DND-41 (cell line): ENCODE data around the gene RNF186.

Experiments
- ATAC-seq: fragments of 200-7000 bp; cut with Tn5 transposase; 3 replicates; pipeline ENCODE4 v1.9.1; 2021; ENCODE audit warnings: low read depth; ENCODE audit not compliant: insufficient read depth
- DNase-seq: peaks from one replicate; pipeline ENCODE4 v3.0.0-alpha.2; 2020
- H2AFZ ChIP-seq: 2 replicates; pipeline ENCODE4 v1.6.0; 2012; ENCODE audit warnings: low read depth, low read length
- H3K27ac ChIP-seq: 2 replicates; pipeline ENCODE4 v1.5.1; 2012; ENCODE audit warnings: low read length, inconsistent platforms
- H3K27me3 ChIP-seq: fragments of 200-600 bp; sonication (generic); 2 replicates; pipeline ENCODE4 v1.6.0; 2012; ENCODE audit warnings: low read length, mild to moderate bottlenecking, inconsistent platforms; ENCODE audit not compliant: insufficient read depth, poor library complexity
- H3K36me3 ChIP-seq: 2 replicates; pipeline ENCODE4 v1.5.1; 2012; ENCODE audit warnings: low read length, inconsistent platforms; ENCODE audit not compliant: insufficient read depth
- H3K4me1 ChIP-seq: 2 replicates; pipeline ENCODE4 v1.5.1; 2012; ENCODE audit warnings: mild to moderate bottlenecking, low read length; ENCODE audit not compliant: insufficient read depth
- H3K4me2 ChIP-seq: 2 replicates; pipeline ENCODE4 v1.6.0; 2012; ENCODE audit warnings: mild to moderate bottlenecking, moderate library complexity, low read length, inconsistent platforms; ENCODE audit not compliant: insufficient read depth
- H3K4me3 ChIP-seq, 2 experiments: fragments of 200-600 bp in 1 of 2; shearing (Covaris generic) in 1 of 2; 2 replicates each; pipeline ENCODE4 v1.5.1; 2012 to 2016; ENCODE audit warnings: inconsistent platforms in 2 of 2, low read length in 2 of 2, mild to moderate bottlenecking in 2 of 2, low read depth in 1 of 2, moderate library complexity in 1 of 2
- H3K79me2 ChIP-seq: 2 replicates; pipeline ENCODE4 v1.6.0; 2012; ENCODE audit warnings: low read length, inconsistent platforms; ENCODE audit not compliant: insufficient read depth
- H3K9ac ChIP-seq: 2 replicates; pipeline ENCODE4 v1.6.0; 2012; ENCODE audit warnings: low read depth, mild to moderate bottlenecking, inconsistent platforms, low read length, moderate library complexity
- H3K9me3 ChIP-seq: 2 replicates; pipeline ENCODE4 v1.5.1; 2012; ENCODE audit warnings: low read length, moderate library complexity, mild to moderate bottlenecking, inconsistent platforms; ENCODE audit not compliant: insufficient read depth, severe bottlenecking
- H4K20me1 ChIP-seq: 2 replicates; pipeline ENCODE4 v1.6.0; 2012; ENCODE audit warnings: low read length; ENCODE audit not compliant: insufficient read depth
- EZH2 ChIP-seq: IDR thresholded peaks from 3 replicates; pipeline ENCODE4 v1.6.1; 2012; ENCODE audit warnings: borderline replicate concordance, low read depth, mild to moderate bottlenecking, moderate library complexity, low read length, inconsistent platforms; ENCODE audit not compliant: severe bottlenecking
- TF ChIP-seq, protein P1 (sequence below): IDR thresholded peaks from 2 replicates; pipeline ENCODE4 v1.5.1; 2012; ENCODE audit warnings: borderline replicate concordance, low read length, moderate library complexity, mild to moderate bottlenecking; ENCODE audit not compliant: poor library complexity, severe bottlenecking; ENCODE audit errors: extremely low read depth

RNF186 gene

DNA sequence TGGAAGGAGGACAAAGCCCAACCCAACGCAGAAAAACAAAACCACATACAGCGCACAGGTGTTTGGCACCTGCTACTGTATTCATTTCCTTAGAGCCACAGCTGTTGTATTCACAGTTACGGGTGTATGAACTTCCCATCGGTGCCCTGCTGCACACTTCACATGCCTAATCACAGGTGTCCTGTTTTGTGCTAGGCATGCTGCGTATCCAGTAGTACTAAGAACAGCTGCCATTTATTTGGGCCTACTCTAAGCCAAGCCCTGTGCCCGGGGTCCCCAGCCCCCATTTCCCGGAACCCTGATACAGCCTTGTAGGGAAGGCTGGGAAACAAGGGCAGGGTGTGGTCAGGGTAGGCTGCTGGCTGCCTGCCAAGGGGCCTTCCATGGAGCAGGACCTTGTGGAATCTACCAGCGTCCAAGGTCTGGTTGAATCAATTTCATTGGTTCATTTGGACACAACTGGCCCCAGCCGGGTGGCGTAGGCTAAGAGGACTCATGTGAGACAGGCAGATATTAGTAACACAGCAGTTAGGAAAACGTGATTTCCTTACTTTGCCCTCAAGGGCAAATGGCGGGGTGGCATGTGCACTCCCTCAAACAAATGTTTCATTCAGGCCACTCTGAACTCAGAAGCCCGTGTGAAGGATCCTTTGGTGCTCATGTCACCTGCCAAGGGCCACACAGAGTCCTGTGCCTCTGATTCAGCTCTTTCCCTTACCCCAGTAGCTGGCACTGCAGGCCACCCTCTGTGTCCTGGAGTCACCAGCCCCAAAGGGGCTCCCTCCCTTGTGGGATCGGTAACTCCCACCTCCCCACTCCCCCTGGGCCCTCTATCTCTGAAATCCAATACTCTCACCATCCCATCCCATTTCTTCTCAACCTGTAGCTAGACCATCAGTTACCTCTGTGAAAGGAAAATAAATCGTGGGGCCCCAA, 986 bp upstream of the RNF186 start:
- no peaks in the 10 kb centered on the region for H3K36me3 ChIP-seq
- H3K27me3 ChIP-seq: no peaks in the 10 kb centered on the region
- no peaks in the 10 kb centered on the region for H4K20me1 ChIP-seq
- H3K4me2 ChIP-seq: no peak overlapping the region
- no peaks in the 10 kb centered on the region for H3K9me3 ChIP-seq
- H3K4me1 ChIP-seq: no peaks in the 10 kb centered on the region
- ATAC-seq: no peak
- no peaks in the 10 kb centered on the region for H3K79me2 ChIP-seq
- no peak overlapping the region for H3K4me3 ChIP-seq
- H3K27ac ChIP-seq: no peak overlapping the region
- DNase-seq: no peak
- TF ChIP-seq, protein P1, sequence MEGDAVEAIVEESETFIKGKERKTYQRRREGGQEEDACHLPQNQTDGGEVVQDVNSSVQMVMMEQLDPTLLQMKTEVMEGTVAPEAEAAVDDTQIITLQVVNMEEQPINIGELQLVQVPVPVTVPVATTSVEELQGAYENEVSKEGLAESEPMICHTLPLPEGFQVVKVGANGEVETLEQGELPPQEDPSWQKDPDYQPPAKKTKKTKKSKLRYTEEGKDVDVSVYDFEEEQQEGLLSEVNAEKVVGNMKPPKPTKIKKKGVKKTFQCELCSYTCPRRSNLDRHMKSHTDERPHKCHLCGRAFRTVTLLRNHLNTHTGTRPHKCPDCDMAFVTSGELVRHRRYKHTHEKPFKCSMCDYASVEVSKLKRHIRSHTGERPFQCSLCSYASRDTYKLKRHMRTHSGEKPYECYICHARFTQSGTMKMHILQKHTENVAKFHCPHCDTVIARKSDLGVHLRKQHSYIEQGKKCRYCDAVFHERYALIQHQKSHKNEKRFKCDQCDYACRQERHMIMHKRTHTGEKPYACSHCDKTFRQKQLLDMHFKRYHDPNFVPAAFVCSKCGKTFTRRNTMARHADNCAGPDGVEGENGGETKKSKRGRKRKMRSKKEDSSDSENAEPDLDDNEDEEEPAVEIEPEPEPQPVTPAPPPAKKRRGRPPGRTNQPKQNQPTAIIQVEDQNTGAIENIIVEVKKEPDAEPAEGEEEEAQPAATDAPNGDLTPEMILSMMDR: no peak
- no peak for TF ChIP-seq EZH2
- H2AFZ ChIP-seq: no peak overlapping the region
- no peak overlapping the region for H3K9ac ChIP-seq

DNA sequence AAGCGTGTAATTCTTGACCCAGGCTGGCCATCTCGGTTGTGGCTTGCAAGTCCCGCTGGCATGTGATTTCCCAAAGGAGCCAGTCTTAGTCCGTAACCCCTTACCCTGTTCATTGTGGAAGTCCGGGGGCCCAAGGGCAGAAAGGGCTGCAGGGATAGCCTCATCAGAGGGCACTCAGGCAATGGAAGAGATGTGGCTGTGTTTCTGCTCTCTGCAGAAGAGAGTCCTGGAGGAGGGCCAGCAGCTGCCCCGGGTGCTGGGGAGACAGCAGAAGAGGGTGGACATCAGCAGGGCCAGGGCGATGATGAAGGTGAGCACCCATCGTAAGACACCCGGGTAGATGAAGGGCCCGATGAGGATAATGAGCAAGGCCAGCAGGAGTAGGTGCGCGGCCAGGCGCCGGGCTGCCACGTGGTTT, 830 bp downstream of the RNF186 start:
- no peaks in the 10 kb centered on the region for H3K27me3 ChIP-seq
- no peak for TF ChIP-seq EZH2
- TF ChIP-seq, protein P1: no peak
- no peaks in the 10 kb centered on the region for H3K9me3 ChIP-seq
- H3K36me3 ChIP-seq: no peaks in the 10 kb centered on the region
- H3K27ac ChIP-seq: no peak overlapping the region
- H3K4me2 ChIP-seq: no peak overlapping the region
- no peak overlapping the region for H3K9ac ChIP-seq
- H4K20me1 ChIP-seq: no peaks in the 10 kb centered on the region
- DNase-seq: no peak
- no peaks in the 10 kb centered on the region for H3K79me2 ChIP-seq
- H3K4me3 ChIP-seq: no peak overlapping the region
- no peak for ATAC-seq
- H2AFZ ChIP-seq: no peak overlapping the region
- no peaks in the 10 kb centered on the region for H3K4me1 ChIP-seq

GRCh38 chr1:19813643-19813960, 1.5 kb downstream of the RNF186 start:
- Histone ChIP-seq H3K27me3 (no peaks in the 10 kb centered on the region), H3K9ac (no peak overlapping the region), H2AFZ (no peak overlapping the region), H3K9me3 (no peaks in the 10 kb centered on the region), H3K79me2 (no peaks in the 10 kb centered on the region), H3K27ac (no peak overlapping the region), H3K36me3 (no peaks in the 10 kb centered on the region), H3K4me1 (no peaks in the 10 kb centered on the region), H3K4me2 (no peak overlapping the region), H4K20me1 (no peaks in the 10 kb centered on the region), H3K4me3 (no peak overlapping the region)
- DNase-seq: no peak
- no peak for TF ChIP-seq EZH2
- TF ChIP-seq, protein P1: no peak
- no peak for ATAC-seq
